HFFc6 (cell line): ENCODE results near the gene KLF12. TPM values are rescaled to one million over a fixed set of nuclear protein-coding genes. Genes with fewer than 3 reads are reported as not detected.
A peak's percentile ranks its signal among the peaks of the same experiment; 100 is the strongest.

ENCODE experiments used
- DNase-seq: peaks from one replicate; pipeline ENCODE4 v3.0.0-alpha.2; 2018
- H3K27ac Mint-ChIP-seq: 2 replicates; pipeline ENCODE4 v1.8.0; 2020; ENCODE audit warnings: mild to moderate bottlenecking, mixed read lengths
- H3K27me3 Mint-ChIP-seq: 2 replicates; pipeline ENCODE4 v1.8.0; 2021; ENCODE audit warnings: mild to moderate bottlenecking, moderate library complexity, mixed read lengths; ENCODE audit not compliant: insufficient read depth
- H3K36me3 Mint-ChIP-seq: 2 replicates; pipeline ENCODE4 v1.8.0; 2021; ENCODE audit warnings: low read depth, mixed read lengths
- H3K4me1 Mint-ChIP-seq: 2 replicates; pipeline ENCODE4 v1.8.0; 2020; ENCODE audit warnings: low read depth, mixed read lengths
- H3K4me3 Mint-ChIP-seq: 2 replicates; pipeline ENCODE4 v1.8.0; 2020; ENCODE audit warnings: mild to moderate bottlenecking, moderate library complexity, mixed read lengths
- H3K9me3 Mint-ChIP-seq: 2 replicates; pipeline ENCODE4 v1.8.0; 2020; ENCODE audit warnings: mild to moderate bottlenecking, mixed read lengths
- total RNA-seq, 6 experiments: library from RNA; stranded (reverse); fragmentation: NEBNext Ultra II Directional; extraction: Animal tissue kit (Norgen Biotek cat#: 25700); gene quantifications; 2 replicates in 1 of 6; 3 replicates in 5 of 6; pipeline ENCODE4 v1.2.3, GENCODE V29; 2021
- TF ChIP-seq, protein P1 (sequence below): fragments of 200-600 bp; sonication (generic); IDR thresholded peaks from 2 replicates; pipeline ENCODE4 v1.5.0; 2021; ENCODE audit warnings: antibody characterized with exemption, mild to moderate bottlenecking

KLF12 gene
- total RNA-seq, 6 experiments from 2014 or later, result 18.1 to 28.2 (median 24.1) TPM

DNA sequence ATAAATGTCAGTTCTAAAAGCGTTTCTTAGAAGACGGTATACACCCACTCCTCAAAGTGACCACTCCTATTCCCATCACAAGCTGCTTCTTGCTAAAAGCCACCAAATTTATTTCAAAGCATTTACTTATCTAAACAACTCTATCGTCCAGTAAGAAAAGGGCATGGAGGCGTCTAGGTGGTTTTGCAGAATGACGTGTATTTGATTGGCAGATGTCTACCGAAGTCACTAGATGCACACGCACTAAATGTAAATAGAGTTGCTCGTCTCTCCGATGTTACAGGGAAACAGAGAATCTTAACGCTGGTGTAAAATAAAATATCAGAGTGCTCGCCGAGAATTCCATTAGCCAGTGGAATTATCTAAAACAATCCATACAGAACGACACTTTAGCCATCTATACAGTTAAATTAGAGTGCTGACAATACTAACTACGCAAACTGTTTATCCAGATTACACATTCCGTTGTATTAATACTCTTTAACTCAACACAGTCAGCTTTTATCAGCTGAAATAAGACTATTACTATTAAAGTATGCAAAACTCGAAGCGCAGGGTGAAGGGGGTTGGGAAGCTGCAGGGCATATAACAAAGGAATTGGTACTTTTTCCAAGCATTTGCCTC lies 1.9 kb downstream of the KLF12 start:
- H3K36me3 Mint-ChIP-seq, result no peaks in the 10 kb centered on the region
- H3K4me3 Mint-ChIP-seq, result peak overlapping the region; percentile 96
- peak overlapping the region; percentile 98 for H3K27ac Mint-ChIP-seq

DNA sequence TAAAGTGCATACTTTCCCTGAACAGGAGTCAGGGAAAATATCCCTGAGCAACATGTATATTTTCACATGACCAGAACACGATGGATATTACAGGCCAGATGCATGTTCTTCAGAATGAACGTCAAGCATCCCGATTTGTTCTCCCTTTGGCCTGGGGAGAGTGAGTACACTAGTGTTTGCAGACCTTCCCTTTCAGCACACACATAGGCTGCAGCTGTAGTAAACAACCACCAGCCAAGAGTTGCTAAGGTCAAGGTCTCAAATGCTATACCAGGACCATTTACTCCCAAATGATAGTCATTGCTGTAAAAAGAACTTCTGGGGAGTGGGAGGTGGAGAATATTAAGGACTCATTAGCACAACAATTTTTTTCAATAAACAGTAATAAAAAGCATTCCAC lies 3.0 kb downstream of the KLF12 start:
- Mint-ChIP-seq H3K4me3 (peak overlapping the region; percentile 96), H3K27me3 (peaks cover 3% of the 10 kb centered on the region; the same call in 1 of the 2 replicates), H3K4me1 (peaks cover 57% of the 10 kb centered on the region), H3K27ac (no peak overlapping the region; the same call in 1 of the 2 replicates), H3K36me3 (no peaks in the 10 kb centered on the region), H3K9me3 (no peaks in the 10 kb centered on the region)
- TF ChIP-seq, protein P1, sequence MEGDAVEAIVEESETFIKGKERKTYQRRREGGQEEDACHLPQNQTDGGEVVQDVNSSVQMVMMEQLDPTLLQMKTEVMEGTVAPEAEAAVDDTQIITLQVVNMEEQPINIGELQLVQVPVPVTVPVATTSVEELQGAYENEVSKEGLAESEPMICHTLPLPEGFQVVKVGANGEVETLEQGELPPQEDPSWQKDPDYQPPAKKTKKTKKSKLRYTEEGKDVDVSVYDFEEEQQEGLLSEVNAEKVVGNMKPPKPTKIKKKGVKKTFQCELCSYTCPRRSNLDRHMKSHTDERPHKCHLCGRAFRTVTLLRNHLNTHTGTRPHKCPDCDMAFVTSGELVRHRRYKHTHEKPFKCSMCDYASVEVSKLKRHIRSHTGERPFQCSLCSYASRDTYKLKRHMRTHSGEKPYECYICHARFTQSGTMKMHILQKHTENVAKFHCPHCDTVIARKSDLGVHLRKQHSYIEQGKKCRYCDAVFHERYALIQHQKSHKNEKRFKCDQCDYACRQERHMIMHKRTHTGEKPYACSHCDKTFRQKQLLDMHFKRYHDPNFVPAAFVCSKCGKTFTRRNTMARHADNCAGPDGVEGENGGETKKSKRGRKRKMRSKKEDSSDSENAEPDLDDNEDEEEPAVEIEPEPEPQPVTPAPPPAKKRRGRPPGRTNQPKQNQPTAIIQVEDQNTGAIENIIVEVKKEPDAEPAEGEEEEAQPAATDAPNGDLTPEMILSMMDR, result no peak
- no peak for DNase-seq

More for the DNA sequence above, 1.9 kb downstream of the KLF12 start:
- TF ChIP-seq, protein P1, result no peak
- peaks cover 53% of the 10 kb centered on the region for H3K4me1 Mint-ChIP-seq
- peaks cover 3% of the 10 kb centered on the region; the same call in 1 of the 2 replicates for H3K27me3 Mint-ChIP-seq
- no peak for DNase-seq
- H3K9me3 Mint-ChIP-seq, result no peaks in the 10 kb centered on the region

GRCh38 chr13:74129500-74130191 lies 4.6 kb downstream of the KLF12 start:
- Mint-ChIP-seq H3K36me3 (no peaks in the 10 kb centered on the region), H3K27me3 (peaks cover 3% of the 10 kb centered on the region; the same call in 1 of the 2 replicates), H3K27ac (peak overlapping the region; percentile 65), H3K9me3 (no peaks in the 10 kb centered on the region), H3K4me1 (peaks cover 57% of the 10 kb centered on the region), H3K4me3 (peak overlapping the region; percentile 31)
- TF ChIP-seq, protein P1, result no peak
- no peak for DNase-seq

- Mint-ChIP-seq H3K4me1 (peaks cover 57% of the 10 kb centered on the region), H3K27me3 (no peaks in the 10 kb centered on the region), H3K4me3 (peak overlapping the region; percentile 80), H3K9me3 (no peaks in the 10 kb centered on the region), H3K36me3 (no peaks in the 10 kb centered on the region), H3K27ac (peak overlapping the region; percentile 84)
- TF ChIP-seq, protein P1, result no peak
- DNase-seq, result peak; percentile 19
These were observed 5.9 kb downstream of the KLF12 start for GRCh38 chr13:74128156-74128767.

- Mint-ChIP-seq H3K4me1 (peaks cover 52% of the 10 kb centered on the region), H3K27ac (no peak overlapping the region), H3K36me3 (peaks cover 39% of the 10 kb centered on the region), H3K4me3 (no peak overlapping the region), H3K27me3 (no peaks in the 10 kb centered on the region), H3K9me3 (peaks cover 28% of the 10 kb centered on the region)
- no peak for DNase-seq
- TF ChIP-seq, protein P1, result no peak
These were observed 15.9 kb downstream of the KLF12 start for GRCh38 chr13:74118328-74118727.
